ENCODE measurements around the gene CFAP251. TPM values are rescaled to one million over a fixed set of nuclear protein-coding genes. Genes with fewer than 3 reads are reported as not detected.

Gene CFAP251
- total and polyA plus RNA-seq, 2 of the 13 experiments (the other 11 are each of a cell fraction or from before 2014, with no cell fraction given): 0.30 to 0.42 TPM

GRCh38 chr12:122023339-122024131, 105.1 kb downstream of the CFAP251 start (continued):
- TF ChIP-seq ZNF609 (CRISPR knock-in tag; IDR thresholded peaks at IDR 0.05; ENCODE audit: borderline replicate concordance) (no peak), ZBTB25 (CRISPR knock-in tag; IDR thresholded peaks at IDR 0.05) (peak; percentile 42; the same call in 1 of the 2 replicates), U2AF1 (optimal IDR thresholded peaks at IDR 0.05; ENCODE audit: low read depth, low read length) (peak; percentile 46), ZGPAT (CRISPR knock-in tag; IDR thresholded peaks at IDR 0.05) (peak; percentile 73; the same call in 1 of the 2 replicates), MTERF4 (CRISPR knock-in tag; IDR thresholded peaks at IDR 0.05) (no peak), ZNF331 (CRISPR knock-in tag; IDR thresholded peaks at IDR 0.05) (0 out of 2 replicates have a peak, but pooled peaks have one; percentile 17), RARA (CRISPR knock-in tag; IDR thresholded peaks at IDR 0.05) (peak; percentile 28; the same call in 1 of the 2 replicates), ZNF234 (CRISPR knock-in tag; conservative IDR thresholded peaks at IDR 0.05) (no peak), ZNF260 (CRISPR knock-in tag; IDR thresholded peaks at IDR 0.05; ENCODE audit: borderline replicate concordance, low read depth) (no peak), ZNF563 (CRISPR knock-in tag; IDR thresholded peaks at IDR 0.05) (peak; percentile 50; the same call in 1 of the 2 replicates), KDM3A (CRISPR knock-in tag; IDR thresholded peaks at IDR 0.05; ENCODE audit: low read depth) (peak; percentile 67; the same call in 1 of the 2 replicates), ADNP (CRISPR knock-in tag; IDR thresholded peaks at IDR 0.05) (no peak), FOXO4 (CRISPR knock-in tag; conservative IDR thresholded peaks at IDR 0.05) (peak; percentile 68; the same call in 1 of the 2 replicates), JARID2 (CRISPR knock-in tag; IDR thresholded peaks at IDR 0.05; ENCODE audit: insufficient replicate concordance) (no peak), ZBTB8A (CRISPR knock-in tag; IDR thresholded peaks at IDR 0.05; ENCODE audit: borderline replicate concordance, low read depth) (no peak), NFKB2 (CRISPR knock-in tag; IDR thresholded peaks at IDR 0.05; ENCODE audit: borderline replicate concordance) (peak; percentile 65; the same call in 1 of the 2 replicates), ZNF547 (CRISPR knock-in tag; IDR thresholded peaks at IDR 0.05) (peak; percentile 18; the same call in 1 of the 2 replicates), SAP130 (CRISPR knock-in tag; IDR thresholded peaks at IDR 0.05; ENCODE audit: low read depth) (peak; percentile 87)
